Lower lobe of right lung (tissue), 2 donors: ENCODE results near the gene SETMAR. TPM values are rescaled to one million over a fixed set of nuclear protein-coding genes. Genes with fewer than 3 reads are reported as not detected.
"Not testable (repeated sequence)": the region's sequence is repeated elsewhere in the genome, so short reads cannot be mapped to it uniquely, and the experiment has no call there.

Experiments used
- ATAC-seq, 2 donors: fragments of 200-7000 bp; cut with Tn5 transposase; one replicate each; pipeline ENCODE4 v1.9.1; 2020 to 2022; ENCODE audit warnings: mild to moderate bottlenecking in 2 of 2, moderate library complexity in 2 of 2
- DNase-seq: peaks from one replicate; pipeline ENCODE4 v3.0.0-alpha.2; 2020
- H3K27ac ChIP-seq: fragments of 200-600 bp; one replicate; pipeline ENCODE4 v1.8.0; 2022
- H3K27me3 ChIP-seq: fragments of 200-600 bp; one replicate; pipeline ENCODE4 v1.8.0; 2022; ENCODE audit warnings: low read depth
- H3K36me3 ChIP-seq: fragments of 200-600 bp; one replicate; pipeline ENCODE4 v1.8.0; 2022; ENCODE audit warnings: mild to moderate bottlenecking
- H3K4me1 ChIP-seq: fragments of 200-600 bp; one replicate; pipeline ENCODE4 v1.8.0; 2022
- H3K4me3 ChIP-seq: fragments of 200-600 bp; one replicate; pipeline ENCODE4 v1.8.0; 2022; ENCODE audit warnings: mild to moderate bottlenecking
- H3K9me3 ChIP-seq: fragments of 200-600 bp; one replicate; pipeline ENCODE4 v1.8.0; 2022
- CTCF ChIP-seq: fragments of 200-600 bp; IDR thresholded peaks from one replicate; pipeline ENCODE4 v1.8.0; 2022; ENCODE audit warnings: antibody characterized with exemption, mild to moderate bottlenecking
- intact Hi-C: fragments of 100-400 bp; cut with DNase I; formaldehyde crosslinking; loops from one replicate; pipeline ENCODE4 v1.11.0; 2022
- total RNA-seq: library from RNA; stranded (reverse); fragmentation: NEBNext Ultra II Directional; extraction: Animal tissue kit (Norgen Biotek cat#: 25700); gene quantifications from one replicate; pipeline ENCODE4 v1.2.1, GENCODE V29; 2021
- donor health status: DM: no; HTN: yes; CAD: no; lungs with severe emphysema.

The SETMAR gene
- total RNA-seq, 1 donor from 2014 or later: 14.1 TPM

- DNase-seq (no peak), ATAC-seq (no peak)
- intact Hi-C loops: no loop called here
- Histone ChIP-seq H3K36me3 (no peaks in the 10 kb centered on the region), H3K4me3 (no peak overlapping the region), H3K9me3 (no peaks in the 10 kb centered on the region), H3K4me1 (peaks cover 14% of the 10 kb centered on the region), H3K27me3 (no peaks in the 10 kb centered on the region), H3K27ac (no peak overlapping the region)
- TF ChIP-seq CTCF: no peak
These were observed 20.3 kb downstream of the SETMAR start for GRCh38 chr3:4323246-4324027.

- Histone ChIP-seq H3K27ac (no peak overlapping the region), H3K4me1 (peaks cover 7% of the 10 kb centered on the region), H3K27me3 (no peaks in the 10 kb centered on the region), H3K36me3 (no peaks in the 10 kb centered on the region), H3K9me3 (no peaks in the 10 kb centered on the region), H3K4me3 (no peak overlapping the region)
- no peak for TF ChIP-seq CTCF
- DNase-seq: no peak
- intact Hi-C loops: no loop called here
- ATAC-seq: no peak
These were observed 23.7 kb downstream of the SETMAR start for GRCh38 chr3:4326868-4327267.

GRCh38 chr3:4329806-4330205 lies 26.6 kb downstream of the SETMAR start:
- H3K27me3 ChIP-seq, DNase-seq, intact Hi-C loops, H3K36me3 ChIP-seq, H3K9me3 ChIP-seq, H3K27ac ChIP-seq, H3K4me1 ChIP-seq, H3K4me3 ChIP-seq, ATAC-seq: not testable (repeated sequence)

GRCh38 chr3:4332111-4332510 lies 28.9 kb downstream of the SETMAR start:
- Histone ChIP-seq H3K4me3 (no peak overlapping the region), H3K9me3 (no peaks in the 10 kb centered on the region), H3K4me1 (no peaks in the 10 kb centered on the region), H3K27me3 (no peaks in the 10 kb centered on the region), H3K36me3 (no peaks in the 10 kb centered on the region), H3K27ac (no peak overlapping the region)
- DNase-seq: no peak
- no peak for ATAC-seq
- no peak for TF ChIP-seq CTCF
- intact Hi-C loops: no loop called here

GRCh38 chr3:4332574-4332973 lies 29.4 kb downstream of the SETMAR start:
- no peaks in the 10 kb centered on the region for H3K9me3 ChIP-seq
- DNase-seq: no peak
- TF ChIP-seq CTCF: no peak
- intact Hi-C loops: no loop called here
- no peaks in the 10 kb centered on the region for H3K36me3 ChIP-seq
- no peak overlapping the region for H3K4me3 ChIP-seq
- no peak overlapping the region for H3K27ac ChIP-seq
- no peak for ATAC-seq
- H3K27me3 ChIP-seq: no peaks in the 10 kb centered on the region
- H3K4me1 ChIP-seq: no peaks in the 10 kb centered on the region

GRCh38 chr3:4332991-4333390 lies 29.8 kb downstream of the SETMAR start:
- ATAC-seq (no peak), DNase-seq (no peak)
- Histone ChIP-seq H3K27me3 (no peaks in the 10 kb centered on the region), H3K27ac (no peak overlapping the region), H3K9me3 (no peaks in the 10 kb centered on the region), H3K4me1 (no peaks in the 10 kb centered on the region), H3K36me3 (no peaks in the 10 kb centered on the region), H3K4me3 (no peak overlapping the region)
- no peak for TF ChIP-seq CTCF
- intact Hi-C loops: no loop called here
